Neural cell (in vitro differentiated cells): ENCODE measurements around the gene USP11.

ENCODE experiments used
- CTCF ChIP-seq: fragments of 450-650 bp; IDR thresholded peaks from 2 replicates; pipeline ENCODE4 v1.5.1; 2014; ENCODE audit warnings: antibody characterized with exemption, mild to moderate bottlenecking, moderate library complexity; ENCODE audit not compliant: poor library complexity, severe bottlenecking
- EP300 ChIP-seq: fragments of 450-650 bp; conservative IDR thresholded peaks from 2 replicates; pipeline ENCODE4 v1.6.1; 2014; ENCODE audit warnings: antibody characterized with exemption, mild to moderate bottlenecking, moderate library complexity; ENCODE audit not compliant: poor library complexity, severe bottlenecking
- EZH2 ChIP-seq: fragments of 200-600, 300-800 bp; shearing (Covaris generic), sonication (generic); IDR thresholded peaks from 2 replicates; pipeline ENCODE4 v1.6.1; 2014; ENCODE audit warnings: antibody characterized with exemption, low read length, borderline replicate concordance, mild to moderate bottlenecking; ENCODE audit not compliant: insufficient read depth, poor library complexity, severe bottlenecking
- MXI1 ChIP-seq: fragments of 450-650 bp; conservative IDR thresholded peaks from 2 replicates; pipeline ENCODE4 v1.6.1; 2014; ENCODE audit warnings: antibody characterized with exemption, mild to moderate bottlenecking; ENCODE audit not compliant: poor library complexity, severe bottlenecking
- POLR2AphosphoS5 ChIP-seq: IDR thresholded peaks from 2 replicates; pipeline ENCODE4 v1.6.1; 2012
- SMC3 ChIP-seq: fragments of 450-650 bp; conservative IDR thresholded peaks from 2 replicates; pipeline ENCODE4 v1.6.1; 2014; ENCODE audit warnings: antibody characterized with exemption, mild to moderate bottlenecking, moderate library complexity; ENCODE audit not compliant: poor library complexity

- TF ChIP-seq EZH2 (no peak), CTCF (no peak), EP300 (no peak), POLR2AphosphoS5 (no peak), SMC3 (no peak), MXI1 (no peak)
Observed at GRCh38 chrX:47297874-47298273, 65.1 kb downstream of the USP11 start.
